GM12878 (cell line): ENCODE measurements around the gene CSF2.

Experiments used
- ATF3 ChIP-seq: IDR thresholded peaks from 2 replicates; pipeline ENCODE4 v1.6.1; 2011; ENCODE audit warnings: low read depth, mild to moderate bottlenecking, low read length, moderate library complexity, borderline replicate concordance; ENCODE audit errors: extremely low read depth
- CREM ChIP-seq: IDR thresholded peaks from 2 replicates; pipeline ENCODE4 v1.6.1; 2014; ENCODE audit warnings: antibody characterized with exemption, low read depth
- FOXM1 ChIP-seq: IDR thresholded peaks from 2 replicates; pipeline ENCODE4 v1.6.1; 2012; ENCODE audit warnings: low read depth, mild to moderate bottlenecking, inconsistent platforms, low read length, moderate library complexity
- HDGF ChIP-seq: fragments of 450-650 bp; IDR thresholded peaks from 2 replicates; pipeline ENCODE4 v1.6.1; 2016; ENCODE audit warnings: antibody characterized with exemption
- IKZF1 ChIP-seq: fragments of 450-650 bp; conservative IDR thresholded peaks from 2 replicates; pipeline ENCODE4 v1.6.1; 2017; ENCODE audit warnings: antibody characterized with exemption, mild to moderate bottlenecking
- MAX ChIP-seq: IDR thresholded peaks from 2 replicates; pipeline ENCODE4 v1.6.1; 2012; ENCODE audit warnings: low read depth, low read length, improper control_type of control experiment
- SMC3 ChIP-seq: IDR thresholded peaks from 2 replicates; pipeline ENCODE4 v1.6.1; 2011; ENCODE audit warnings: low read length, improper control_type of control experiment, borderline replicate concordance
- YBX1 ChIP-seq: fragments of 450-650 bp; IDR thresholded peaks from 2 replicates; pipeline ENCODE4 v1.6.1; 2016; ENCODE audit warnings: antibody characterized with exemption
- TF ChIP-seq, protein P1 (sequence below): IDR thresholded peaks from 2 replicates; pipeline ENCODE4 v1.6.1; 2012; ENCODE audit warnings: low read length, inconsistent platforms
- TF ChIP-seq, protein P2 (sequence below), 3 experiments: IDR thresholded peaks in 2 of 3; conservative IDR thresholded peaks in 1 of 3; 2 replicates each; pipeline ENCODE4 v1.5.1; 2011; ENCODE audit warnings: low read depth in 3 of 3, low read length in 3 of 3, mild to moderate bottlenecking in 3 of 3, control low read depth in 2 of 3, moderate library complexity in 2 of 3, inconsistent platforms in 1 of 3, mixed read lengths in 1 of 3; ENCODE audit not compliant: control insufficient read depth in 2 of 3, insufficient read depth in 1 of 3; ENCODE audit errors: extremely low read depth in 1 of 3

DNA sequence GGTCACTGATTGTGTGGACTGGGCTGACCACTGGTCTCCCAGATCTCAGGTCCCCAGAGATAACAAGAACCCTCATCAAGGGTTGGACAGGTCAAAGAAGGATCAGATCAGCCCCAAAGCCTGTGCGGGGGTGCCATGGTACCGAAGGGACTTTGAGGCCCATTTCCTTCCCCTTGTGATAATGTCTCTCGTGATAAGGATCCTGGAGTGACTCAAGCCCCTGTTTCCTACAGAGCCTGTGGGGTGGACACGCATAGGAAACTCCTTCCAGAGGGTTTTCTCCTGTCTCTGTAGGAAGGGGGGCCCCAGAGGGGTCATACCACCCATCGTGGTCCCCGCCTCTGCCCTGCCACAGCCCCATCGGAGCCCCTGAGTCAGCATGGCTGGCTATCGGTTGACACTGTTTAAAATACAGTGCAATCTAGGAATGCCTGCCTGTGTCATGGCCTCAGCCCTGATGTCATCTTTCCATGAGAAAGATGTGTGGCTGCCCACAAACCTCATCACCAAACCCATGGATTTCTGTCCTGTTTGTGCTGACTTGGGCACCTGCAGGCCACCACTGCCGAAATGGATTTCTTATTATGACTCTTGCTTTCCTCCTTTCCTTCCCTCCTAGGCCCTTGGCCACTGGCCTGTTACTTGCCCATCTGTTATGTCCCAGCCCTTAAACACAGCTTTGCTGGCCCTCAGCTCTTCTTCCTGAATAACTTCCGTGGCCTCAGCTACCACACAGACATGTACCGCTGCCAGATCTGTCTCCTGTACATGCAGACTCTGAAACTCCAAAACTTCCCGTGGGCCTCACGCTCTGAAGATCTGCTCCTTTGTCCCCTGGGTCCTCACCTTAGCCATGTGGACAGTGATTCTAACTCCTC is 2.9 kb upstream of the CSF2 start:
- TF ChIP-seq, protein P1, sequence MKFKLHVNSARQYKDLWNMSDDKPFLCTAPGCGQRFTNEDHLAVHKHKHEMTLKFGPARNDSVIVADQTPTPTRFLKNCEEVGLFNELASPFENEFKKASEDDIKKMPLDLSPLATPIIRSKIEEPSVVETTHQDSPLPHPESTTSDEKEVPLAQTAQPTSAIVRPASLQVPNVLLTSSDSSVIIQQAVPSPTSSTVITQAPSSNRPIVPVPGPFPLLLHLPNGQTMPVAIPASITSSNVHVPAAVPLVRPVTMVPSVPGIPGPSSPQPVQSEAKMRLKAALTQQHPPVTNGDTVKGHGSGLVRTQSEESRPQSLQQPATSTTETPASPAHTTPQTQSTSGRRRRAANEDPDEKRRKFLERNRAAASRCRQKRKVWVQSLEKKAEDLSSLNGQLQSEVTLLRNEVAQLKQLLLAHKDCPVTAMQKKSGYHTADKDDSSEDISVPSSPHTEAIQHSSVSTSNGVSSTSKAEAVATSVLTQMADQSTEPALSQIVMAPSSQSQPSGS, result no peak
- TF ChIP-seq, protein P2, sequence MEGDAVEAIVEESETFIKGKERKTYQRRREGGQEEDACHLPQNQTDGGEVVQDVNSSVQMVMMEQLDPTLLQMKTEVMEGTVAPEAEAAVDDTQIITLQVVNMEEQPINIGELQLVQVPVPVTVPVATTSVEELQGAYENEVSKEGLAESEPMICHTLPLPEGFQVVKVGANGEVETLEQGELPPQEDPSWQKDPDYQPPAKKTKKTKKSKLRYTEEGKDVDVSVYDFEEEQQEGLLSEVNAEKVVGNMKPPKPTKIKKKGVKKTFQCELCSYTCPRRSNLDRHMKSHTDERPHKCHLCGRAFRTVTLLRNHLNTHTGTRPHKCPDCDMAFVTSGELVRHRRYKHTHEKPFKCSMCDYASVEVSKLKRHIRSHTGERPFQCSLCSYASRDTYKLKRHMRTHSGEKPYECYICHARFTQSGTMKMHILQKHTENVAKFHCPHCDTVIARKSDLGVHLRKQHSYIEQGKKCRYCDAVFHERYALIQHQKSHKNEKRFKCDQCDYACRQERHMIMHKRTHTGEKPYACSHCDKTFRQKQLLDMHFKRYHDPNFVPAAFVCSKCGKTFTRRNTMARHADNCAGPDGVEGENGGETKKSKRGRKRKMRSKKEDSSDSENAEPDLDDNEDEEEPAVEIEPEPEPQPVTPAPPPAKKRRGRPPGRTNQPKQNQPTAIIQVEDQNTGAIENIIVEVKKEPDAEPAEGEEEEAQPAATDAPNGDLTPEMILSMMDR (IDR thresholded peaks at IDR 0.05 in 2 of 3, conservative IDR thresholded peaks at IDR 0.05 in 1 of 3; ENCODE audit: control insufficient read depth in 2 of 3, extremely low read depth in 1 of 3, insufficient read depth in 1 of 3, low read depth in 3 of 3, low read length in 3 of 3), result no peak
- TF ChIP-seq IKZF1, result no peak
- no peak for TF ChIP-seq ATF3
- no peak for TF ChIP-seq MAX
- TF ChIP-seq SMC3, result no peak
- TF ChIP-seq FOXM1, result no peak
- TF ChIP-seq CREM, result no peak
- TF ChIP-seq HDGF, result no peak
- no peak for TF ChIP-seq YBX1
